Duodenal mucosa (tissue), 2 donors: ENCODE results near the gene CHCHD4.
A peak's percentile ranks its signal among the peaks of the same experiment; 100 is the strongest.

Source experiments
- H3K27ac ChIP-seq: one replicate; pipeline ENCODE4 v1.7.0; 2013; ENCODE audit warnings: low read depth, low read length
- H3K27me3 ChIP-seq, 2 donors: one replicate each; pipeline ENCODE4 v1.7.0; 2013; ENCODE audit warnings: low read length in 2 of 2, control low read depth in 1 of 2; ENCODE audit not compliant: insufficient read depth in 2 of 2, control insufficient read depth in 1 of 2
- H3K36me3 ChIP-seq, 2 donors: one replicate each; pipeline ENCODE4 v1.7.0; 2013; ENCODE audit warnings: low read length in 2 of 2, control low read depth in 1 of 2; ENCODE audit not compliant: insufficient read depth in 2 of 2, control insufficient read depth in 1 of 2
- H3K4me1 ChIP-seq, 2 donors: one replicate each; pipeline ENCODE4 v1.7.0; 2013; ENCODE audit warnings: low read length in 2 of 2, control low read depth in 1 of 2; ENCODE audit not compliant: insufficient read depth in 2 of 2, control insufficient read depth in 1 of 2
- H3K4me3 ChIP-seq, 2 donors: one replicate each; pipeline ENCODE4 v1.7.0; 2013; ENCODE audit warnings: low read length in 2 of 2, low read depth in 1 of 2
- H3K9ac ChIP-seq, 2 donors: one replicate each; pipeline ENCODE4 v1.7.0; 2013; ENCODE audit warnings: low read length in 2 of 2, low read depth in 1 of 2
- H3K9me3 ChIP-seq, 2 donors: one replicate each; pipeline ENCODE4 v1.7.0; 2013; ENCODE audit warnings: low read length in 2 of 2, control low read depth in 1 of 2; ENCODE audit not compliant: control insufficient read depth in 1 of 2

Gene CHCHD4

GRCh38 chr3:14150491-14151230, 26.0 kb upstream of the CHCHD4 start:
- Histone ChIP-seq H3K27me3 (no peaks in the 10 kb centered on the region), H3K4me1 (peaks cover 1 to 11% of the 10 kb centered on the region in 2 donors), H3K36me3 (peaks cover 26 to 72% of the 10 kb centered on the region in 2 donors)

GRCh38 chr3:14150078-14150477, 25.4 kb upstream of the CHCHD4 start:
- Histone ChIP-seq H3K27ac (no peak overlapping the region), H3K4me3 (no peak overlapping the region), H3K9me3 (no peaks in the 10 kb centered on the region), H3K36me3 (peaks cover 30 to 75% of the 10 kb centered on the region in 2 donors), H3K9ac (no peak overlapping the region), H3K27me3 (no peaks in the 10 kb centered on the region), H3K4me1 (peaks cover 7 to 17% of the 10 kb centered on the region in 2 donors)

More at GRCh38 chr3:14150491-14151230, 26.0 kb upstream of the CHCHD4 start:
- Histone ChIP-seq H3K4me3 (no peak overlapping the region), H3K27ac (no peak overlapping the region), H3K9ac (no peak overlapping the region), H3K9me3 (no peaks in the 10 kb centered on the region)

GRCh38 chr3:14148041-14148985, 23.6 kb upstream of the CHCHD4 start:
- Histone ChIP-seq H3K9me3 (no peaks in the 10 kb centered on the region), H3K27me3 (no peaks in the 10 kb centered on the region), H3K36me3 (peaks cover 22 to 59% of the 10 kb centered on the region in 2 donors), H3K4me3 (no peak overlapping the region), H3K4me1 (peaks cover 19 to 30% of the 10 kb centered on the region in 2 donors), H3K27ac (no peak overlapping the region), H3K9ac (no peak overlapping the region)

GRCh38 chr3:14147617-14148016, 22.9 kb upstream of the CHCHD4 start:
- H3K36me3 ChIP-seq: peaks cover 22 to 57% of the 10 kb centered on the region in 2 donors
- no peak overlapping the region for H3K27ac ChIP-seq

GRCh38 chr3:14147066-14147435, 22.4 kb upstream of the CHCHD4 start:
- Histone ChIP-seq H3K27ac (no peak overlapping the region), H3K4me1 (peaks cover 19 to 25% of the 10 kb centered on the region in 2 donors), H3K27me3 (no peaks in the 10 kb centered on the region), H3K36me3 (peaks cover 24 to 56% of the 10 kb centered on the region in 2 donors), H3K9ac (no peak overlapping the region), H3K4me3 (no peak overlapping the region), H3K9me3 (no peaks in the 10 kb centered on the region)

More at GRCh38 chr3:14147617-14148016, 22.9 kb upstream of the CHCHD4 start:
- Histone ChIP-seq H3K27me3 (no peaks in the 10 kb centered on the region), H3K4me1 (peaks cover 19 to 27% of the 10 kb centered on the region in 2 donors), H3K9me3 (no peaks in the 10 kb centered on the region), H3K9ac (no peak overlapping the region), H3K4me3 (no peak overlapping the region)

- Histone ChIP-seq H3K9ac (no peak overlapping the region), H3K27me3 (no peaks in the 10 kb centered on the region), H3K4me1 (peaks cover 19 to 27% of the 10 kb centered on the region in 2 donors), H3K27ac (no peak overlapping the region), H3K36me3 (peaks cover 29 to 56% of the 10 kb centered on the region in 2 donors), H3K9me3 (no peaks in the 10 kb centered on the region), H3K4me3 (no peak overlapping the region)
Observed at GRCh38 chr3:14146381-14147065, 21.9 kb upstream of the CHCHD4 start.

- Histone ChIP-seq H3K36me3 (peaks cover 32 to 56% of the 10 kb centered on the region in 2 donors), H3K27ac (no peak overlapping the region), H3K9ac (no peak overlapping the region)
Observed at GRCh38 chr3:14145670-14146380, 21.2 kb upstream of the CHCHD4 start.

GRCh38 chr3:14145236-14145635, 20.6 kb upstream of the CHCHD4 start:
- Histone ChIP-seq H3K27ac (peak overlapping the region; percentile 61), H3K4me3 (no peak overlapping the region), H3K9ac (no peak overlapping the region), H3K4me1 (peaks cover 19 to 27% of the 10 kb centered on the region in 2 donors), H3K9me3 (no peaks in the 10 kb centered on the region), H3K36me3 (peaks cover 38 to 56% of the 10 kb centered on the region in 2 donors), H3K27me3 (no peaks in the 10 kb centered on the region)

More at GRCh38 chr3:14145670-14146380, 21.2 kb upstream of the CHCHD4 start:
- Histone ChIP-seq H3K4me1 (peaks cover 19 to 27% of the 10 kb centered on the region in 2 donors), H3K4me3 (no peak overlapping the region), H3K27me3 (no peaks in the 10 kb centered on the region), H3K9me3 (no peaks in the 10 kb centered on the region)

GRCh38 chr3:14144423-14145075, 19.9 kb upstream of the CHCHD4 start:
- Histone ChIP-seq H3K27me3 (no peaks in the 10 kb centered on the region), H3K36me3 (peaks cover 40 to 63% of the 10 kb centered on the region in 2 donors), H3K9ac (peak overlapping the region; percentile 22 to 45), H3K27ac (peak overlapping the region; percentile 86), H3K9me3 (no peaks in the 10 kb centered on the region), H3K4me1 (peaks cover 19 to 27% of the 10 kb centered on the region in 2 donors), H3K4me3 (peak overlapping the region; percentile 38 to 55)
